Esophagus (tissue), 2 donors: Measurements from ENCODE around the gene SGMS1. TPM values are rescaled to one million over a fixed set of nuclear protein-coding genes. Genes with fewer than 3 reads are reported as not detected.
"Not testable (repeated sequence)": the region's sequence is repeated elsewhere in the genome, so short reads cannot be mapped to it uniquely, and the experiment has no call there.

Experiments
- H3K27ac ChIP-seq, 2 donors: one replicate each; pipeline ENCODE4 v1.5.1; 2013; ENCODE audit warnings: low read depth in 2 of 2, mild to moderate bottlenecking in 2 of 2, inconsistent platforms in 1 of 2, low read length in 1 of 2, moderate library complexity in 1 of 2
- H3K27me3 ChIP-seq, 2 donors: one replicate each; pipeline ENCODE4 v1.6.1; 2013; ENCODE audit warnings: low read length in 2 of 2, control low read depth in 1 of 2, mild to moderate bottlenecking in 1 of 2; ENCODE audit not compliant: insufficient read depth in 2 of 2, control insufficient read depth in 1 of 2
- H3K36me3 ChIP-seq, 2 donors: one replicate each; pipeline ENCODE4 v1.6.1; 2013; ENCODE audit warnings: low read length in 1 of 2; ENCODE audit not compliant: control insufficient read depth in 2 of 2, insufficient read depth in 2 of 2
- H3K4me1 ChIP-seq, 2 donors: one replicate each; pipeline ENCODE4 v1.6.1; 2013; ENCODE audit warnings: low read length in 1 of 2; ENCODE audit not compliant: control insufficient read depth in 2 of 2, insufficient read depth in 2 of 2
- H3K4me3 ChIP-seq, 2 donors: one replicate each; pipeline ENCODE4 v1.5.1; 2013; ENCODE audit warnings: low read length in 2 of 2, mild to moderate bottlenecking in 2 of 2, low read depth in 1 of 2, moderate library complexity in 1 of 2
- H3K9me3 ChIP-seq, 2 donors: one replicate each; pipeline ENCODE4 v1.6.1; 2013; ENCODE audit warnings: mild to moderate bottlenecking in 2 of 2, low read depth in 1 of 2, low read length in 1 of 2, moderate library complexity in 1 of 2; ENCODE audit not compliant: control insufficient read depth in 2 of 2, insufficient read depth in 1 of 2
- WGBS, 2 donors: extraction: QIAGEN DNeasy Blood & Tissue Kit; methylation state at CpG; one replicate each; pipeline ENCODE4 v1.1.7; 2013; 5-methylcytosine and 5-hydroxymethylcytosine counted together
- polyA plus RNA-seq, 2 donors: library from polyadenylated mRNA; stranded (reverse); fragments of 200-250 nt; gene quantifications; one replicate each; pipeline ENCODE4 v1.2.3, GENCODE V29; 2013
- donor health status: healthy with polysubstance abuse.
- donor health status: Bipolar disorder and iron deficiency.

The SGMS1 gene
- polyA plus RNA-seq, 2 donors, result 5.4 to 7.9 TPM

DNA sequence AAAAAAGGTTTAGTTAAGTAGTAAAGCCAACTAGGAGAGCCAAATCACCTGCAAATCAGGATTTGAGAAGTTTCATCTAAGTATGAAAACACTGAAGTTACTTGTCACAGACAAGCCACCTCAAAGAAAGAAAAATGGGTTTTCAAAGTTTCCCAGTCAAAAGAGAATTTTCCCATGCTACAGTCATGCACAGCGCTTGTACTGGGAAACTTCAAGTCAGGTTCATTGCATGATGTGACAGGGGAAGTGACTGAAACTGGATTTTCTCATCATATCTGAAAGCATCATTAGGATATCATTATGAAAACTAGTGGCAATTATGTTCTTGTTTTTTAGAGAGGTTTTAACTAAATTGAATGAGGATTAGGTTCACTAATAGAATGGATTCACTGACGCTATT is 167.0 kb downstream of the SGMS1 start:
- WGBS, 2 donors, result 93 to 95% methylated on average over 2 of the region's 2 CpGs
- peaks cover 0 to 2% of the 10 kb centered on the region in 2 donors for H3K36me3 ChIP-seq

DNA sequence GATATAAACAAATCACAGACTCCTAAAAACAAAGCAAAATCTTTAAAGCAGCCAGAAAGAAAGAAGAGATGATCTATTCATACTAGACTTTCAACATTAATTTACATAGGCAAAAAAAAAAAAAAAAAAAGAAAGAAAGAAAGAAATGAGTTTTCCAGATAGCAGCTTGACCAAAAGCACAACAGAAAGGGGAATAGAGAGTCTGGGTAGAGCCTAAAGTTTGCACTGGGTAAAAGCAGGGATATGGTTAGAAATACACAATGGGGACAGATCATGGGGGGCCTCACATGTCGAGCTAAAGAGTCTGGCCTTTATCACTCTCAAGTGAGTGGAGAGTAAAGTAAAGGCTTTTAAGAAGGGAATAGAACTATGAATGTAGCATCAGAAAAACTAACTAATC is 169.8 kb downstream of the SGMS1 start:
- Histone ChIP-seq H3K4me3 (no peak overlapping the region), H3K9me3 (no peaks in the 10 kb centered on the region), H3K27me3 (no peaks in the 10 kb centered on the region), H3K27ac (no peak overlapping the region), H3K4me1 (no peaks in the 10 kb centered on the region), H3K36me3 (no peaks in the 10 kb centered on the region)
- 70 to 78% methylated on average over 1 of the region's 1 CpG for WGBS, 2 donors

More for the DNA sequence above, 167.0 kb downstream of the SGMS1 start:
- no peaks in the 10 kb centered on the region for H3K9me3 ChIP-seq
- no peak overlapping the region for H3K4me3 ChIP-seq
- H3K27ac ChIP-seq, result no peak overlapping the region
- no peaks in the 10 kb centered on the region for H3K27me3 ChIP-seq
- H3K4me1 ChIP-seq, result no peaks in the 10 kb centered on the region

DNA sequence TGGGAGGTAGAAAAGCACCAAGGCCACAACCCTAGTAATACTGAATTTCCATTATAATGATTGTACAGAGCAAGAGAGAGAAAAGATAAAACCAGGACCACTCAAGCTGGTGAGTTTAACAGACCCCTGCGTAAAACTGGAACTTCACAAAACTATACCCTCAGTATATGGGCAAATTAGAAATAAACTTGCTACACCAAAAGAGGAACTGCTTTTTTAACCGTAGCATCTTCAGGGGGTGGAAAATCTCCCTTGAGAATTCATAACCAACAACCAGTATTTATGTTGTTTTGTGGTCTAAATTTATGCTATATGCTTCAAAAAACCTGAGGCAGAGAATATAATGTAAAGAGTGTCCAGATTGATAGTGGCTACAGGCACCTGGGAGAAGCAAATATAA is 171.2 kb downstream of the SGMS1 start:
- H3K4me3 ChIP-seq, result no peak overlapping the region
- no peaks in the 10 kb centered on the region for H3K27me3 ChIP-seq
- no peak overlapping the region for H3K27ac ChIP-seq
- H3K4me1 ChIP-seq, result no peaks in the 10 kb centered on the region
- no peaks in the 10 kb centered on the region for H3K36me3 ChIP-seq
- H3K9me3 ChIP-seq, result no peaks in the 10 kb centered on the region
- WGBS, 2 donors, result 87% methylated on average over 2 of the region's 2 CpGs

DNA sequence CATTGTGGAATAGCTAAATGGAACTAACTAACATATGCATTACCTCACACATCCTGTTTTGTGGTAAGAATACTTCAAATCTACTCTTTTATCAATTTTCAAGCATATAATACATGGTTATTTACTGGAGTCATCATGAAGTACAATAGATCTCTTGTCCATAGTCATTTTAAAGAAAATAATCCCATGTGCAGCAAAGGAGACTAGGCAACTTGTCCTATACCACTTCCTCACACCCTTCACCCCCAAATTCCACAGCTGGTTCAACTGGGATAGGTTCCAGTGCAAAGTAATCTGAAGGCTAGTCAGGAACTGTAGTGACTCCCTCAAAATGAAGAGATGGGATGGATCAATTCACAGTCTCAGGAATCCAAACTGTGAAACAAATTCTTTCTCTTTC is 176.1 kb downstream of the SGMS1 start:
- Histone ChIP-seq H3K4me1 (no peaks in the 10 kb centered on the region), H3K9me3 (no peaks in the 10 kb centered on the region), H3K4me3 (no peak overlapping the region), H3K27ac (no peak overlapping the region), H3K27me3 (no peaks in the 10 kb centered on the region), H3K36me3 (no peaks in the 10 kb centered on the region)

DNA sequence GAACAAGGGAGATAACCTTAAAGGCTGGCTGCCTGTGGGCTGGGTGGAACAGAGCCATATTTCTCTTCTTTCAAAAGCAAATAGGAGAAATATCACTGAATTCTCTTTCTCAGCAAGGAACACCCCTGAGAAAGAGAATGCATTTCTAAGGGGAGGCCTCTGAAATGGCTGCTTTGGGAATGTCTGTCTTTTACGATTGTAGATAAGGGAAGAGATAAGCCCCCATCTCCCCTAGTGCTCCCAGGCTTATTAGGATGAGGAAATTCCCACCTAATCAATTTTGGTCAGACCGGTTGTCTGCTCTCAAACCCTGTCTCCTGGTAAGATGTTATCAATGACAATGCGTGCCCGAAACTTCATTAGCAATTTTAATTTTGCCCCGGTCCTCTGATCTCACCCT is 178.0 kb downstream of the SGMS1 start:
- not testable (repeated sequence) for H3K4me1 ChIP-seq, H3K27me3 ChIP-seq, H3K4me3 ChIP-seq, H3K36me3 ChIP-seq, H3K27ac ChIP-seq, H3K9me3 ChIP-seq
- WGBS, 2 donors, result 90 to 99% methylated on average over 5 of the region's 5 CpGs

DNA sequence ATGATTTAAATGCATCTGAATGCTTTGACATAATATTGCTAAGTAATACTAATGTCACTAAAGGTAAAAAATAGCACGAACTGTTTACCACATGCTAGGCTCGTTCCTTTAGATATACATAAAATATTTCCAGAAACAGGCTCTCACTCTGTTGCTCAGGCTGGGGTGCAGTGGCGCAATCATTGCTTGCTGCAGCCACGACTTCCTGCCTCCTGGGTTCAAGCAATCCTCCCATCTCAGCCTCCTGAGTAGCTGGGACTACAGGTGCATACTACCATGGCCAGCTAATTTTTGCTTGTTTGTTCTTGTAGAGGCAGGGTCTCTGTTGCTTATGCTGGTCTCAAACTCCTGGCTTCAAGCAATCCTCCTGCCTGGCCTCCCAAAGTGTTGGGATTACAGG is 183.3 kb downstream of the SGMS1 start:
- Histone ChIP-seq H3K4me3 (no peak overlapping the region), H3K27me3 (no peaks in the 10 kb centered on the region), H3K36me3 (no peaks in the 10 kb centered on the region), H3K9me3 (no peaks in the 10 kb centered on the region), H3K27ac (no peak overlapping the region), H3K4me1 (no peaks in the 10 kb centered on the region)
- 91 to 92% methylated on average over 4 of the region's 4 CpGs for WGBS, 2 donors

DNA sequence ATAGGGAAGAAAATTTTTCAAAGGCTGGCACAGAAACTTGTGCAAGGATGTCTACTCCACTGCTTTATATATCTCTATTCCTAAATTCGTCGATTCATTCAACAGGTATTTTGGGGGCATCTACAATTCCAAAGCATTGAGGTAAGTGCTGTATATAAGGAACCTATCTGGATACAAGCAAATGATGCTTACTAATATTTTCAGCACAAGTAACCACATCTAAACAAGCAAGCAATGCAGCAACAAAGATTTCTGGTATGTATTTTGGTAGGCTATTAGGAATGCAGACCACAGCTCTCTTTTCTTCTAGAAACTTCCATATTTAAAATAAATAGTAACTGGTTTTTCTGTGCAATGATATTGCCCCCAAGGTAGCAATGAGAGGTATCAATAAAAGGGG is 183.9 kb downstream of the SGMS1 start:
- H3K27ac ChIP-seq, result no peak overlapping the region
- H3K4me1 ChIP-seq, result no peaks in the 10 kb centered on the region
- H3K36me3 ChIP-seq, result no peaks in the 10 kb centered on the region
- H3K4me3 ChIP-seq, result no peak overlapping the region
- WGBS, 2 donors, result 91 to 93% methylated on average over 2 of the region's 2 CpGs
- no peaks in the 10 kb centered on the region for H3K27me3 ChIP-seq
- H3K9me3 ChIP-seq, result no peaks in the 10 kb centered on the region

DNA sequence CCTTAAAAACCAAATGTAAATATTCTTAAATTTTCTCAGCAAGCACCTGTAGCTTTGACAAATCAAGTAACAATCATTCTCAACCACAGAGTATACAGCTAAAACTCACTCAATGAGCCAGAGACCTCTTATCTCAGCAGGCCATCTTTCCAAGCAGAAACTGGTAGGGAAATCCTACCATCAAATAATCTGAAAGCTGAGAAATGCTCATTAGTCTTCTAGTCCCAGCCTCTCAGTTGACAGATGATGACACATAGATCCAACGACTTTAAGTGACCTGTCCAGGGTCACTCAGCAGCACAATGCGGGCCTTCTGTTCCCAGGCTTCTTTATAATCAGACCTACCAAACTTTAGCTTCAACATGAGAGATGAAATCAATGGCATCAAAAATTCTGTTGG is 184.6 kb downstream of the SGMS1 start:
- Histone ChIP-seq H3K36me3 (no peaks in the 10 kb centered on the region), H3K4me3 (no peak overlapping the region), H3K9me3 (no peaks in the 10 kb centered on the region), H3K27ac (no peak overlapping the region), H3K27me3 (no peaks in the 10 kb centered on the region), H3K4me1 (no peaks in the 10 kb centered on the region)
- 80 to 84% methylated on average over 2 of the region's 2 CpGs for WGBS, 2 donors

DNA sequence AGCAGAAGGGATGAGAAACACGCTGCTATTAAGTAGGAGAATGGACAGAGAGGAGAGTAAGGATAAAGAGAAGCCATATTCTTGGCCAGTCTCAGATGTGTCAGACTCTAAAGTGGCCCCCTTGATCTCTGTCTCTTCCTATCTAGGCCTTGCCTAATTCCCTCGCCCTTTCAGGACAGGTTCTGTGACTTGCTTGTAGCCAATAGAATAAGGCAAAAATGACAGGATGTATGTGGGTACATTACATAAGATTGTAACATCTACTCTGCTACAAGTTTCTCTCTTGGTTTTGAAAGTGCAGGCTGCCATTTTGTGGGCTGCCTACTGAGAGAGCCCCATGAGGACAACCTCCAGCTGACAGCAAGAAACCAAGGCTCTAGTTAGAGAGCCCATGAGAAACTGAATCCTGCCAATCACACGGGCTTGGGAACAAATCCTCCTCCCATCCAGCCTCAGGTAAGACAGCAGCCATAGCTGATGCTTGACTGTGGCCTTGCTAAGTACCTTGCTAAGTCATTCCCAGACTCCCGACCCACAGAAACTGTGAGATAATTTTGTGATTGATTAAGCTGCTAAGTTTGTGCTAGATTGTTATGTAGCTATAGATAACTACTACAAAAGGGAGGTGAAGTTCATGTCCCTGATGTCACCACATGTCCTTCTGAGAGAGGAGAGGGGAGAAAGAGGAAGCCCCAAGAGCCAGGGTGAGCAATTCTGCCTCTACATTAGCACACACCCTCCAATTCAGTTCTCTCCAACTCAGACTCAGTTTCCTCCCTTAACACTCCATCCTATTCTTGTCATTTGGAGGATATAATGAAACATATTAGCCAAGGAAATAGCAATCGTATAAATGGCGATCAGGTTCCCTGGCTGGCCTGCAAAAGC is 185.5 kb downstream of the SGMS1 start:
- Histone ChIP-seq H3K9me3 (no peaks in the 10 kb centered on the region), H3K27me3 (no peaks in the 10 kb centered on the region), H3K27ac (no peak overlapping the region), H3K36me3 (no peaks in the 10 kb centered on the region), H3K4me3 (no peak overlapping the region), H3K4me1 (no peaks in the 10 kb centered on the region)
- 87 to 94% methylated on average over 6 of the region's 6 CpGs for WGBS, 2 donors

DNA sequence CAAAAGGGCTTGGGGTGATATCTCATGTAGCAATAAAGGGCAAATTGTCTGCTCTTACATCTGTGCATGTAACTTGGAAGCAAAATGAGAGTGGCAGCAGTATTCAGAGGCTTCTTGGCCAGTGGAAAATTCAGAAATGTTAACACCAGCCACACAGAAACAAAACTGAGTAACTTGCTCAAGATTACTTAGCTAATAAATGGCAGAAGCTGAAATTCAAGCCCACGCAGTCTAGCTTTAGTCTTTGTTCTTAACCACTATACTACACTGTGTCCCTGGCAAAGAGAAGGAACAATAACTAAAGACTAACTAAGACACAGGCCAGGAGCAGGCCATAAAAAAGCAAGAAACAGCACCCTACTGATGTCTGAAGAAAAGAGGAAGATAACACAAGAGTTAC is 186.5 kb downstream of the SGMS1 start:
- no peaks in the 10 kb centered on the region for H3K27me3 ChIP-seq
- H3K36me3 ChIP-seq, result no peaks in the 10 kb centered on the region
- no peak overlapping the region for H3K4me3 ChIP-seq
- no peaks in the 10 kb centered on the region for H3K4me1 ChIP-seq
- no peak overlapping the region for H3K27ac ChIP-seq
- H3K9me3 ChIP-seq, result no peaks in the 10 kb centered on the region
- WGBS, 2 donors, result 88% methylated on average over 1 of the region's 1 CpG
